CD14-positive monocyte (primary cell): ENCODE data around the gene CFL1. TPM values are rescaled to one million over a fixed set of nuclear protein-coding genes. Genes with fewer than 3 reads are reported as not detected.

ENCODE experiments used
- DNase-seq, 3 donors: peaks; one replicate each; pipeline ENCODE4 v3.0.0-alpha.2; 2011 to 2022
- H2AFZ ChIP-seq: 2 replicates; pipeline ENCODE4 v1.6.0; 2012; ENCODE audit warnings: mild to moderate bottlenecking, low read depth, low read length, inconsistent platforms; ENCODE audit not compliant: insufficient read depth, poor library complexity, severe bottlenecking
- H3K27ac ChIP-seq, 2 donors: 1 replicate in 1 of 2; 2 replicates in 1 of 2; pipeline ENCODE4 v1.5.1; 2012 to 2013; ENCODE audit warnings: low read length in 2 of 2, control low read depth in 1 of 2, inconsistent platforms in 1 of 2, low read depth in 1 of 2, mild to moderate bottlenecking in 1 of 2
- H3K27me3 ChIP-seq, 2 donors: one replicate each; pipeline versions ENCODE4 v1.6.0 to v1.6.1; 2011 to 2013; ENCODE audit warnings: low read length in 2 of 2; ENCODE audit not compliant: control insufficient read depth in 2 of 2, insufficient read depth in 2 of 2
- H3K36me3 ChIP-seq, 2 donors: replicated peaks in 1 of 2; 1 replicate in 1 of 2; 2 replicates in 1 of 2; pipeline versions ENCODE4 v1.5.1 to v1.6.1; 2012 to 2013; ENCODE audit warnings: low read length in 2 of 2, control low read depth in 1 of 2, inconsistent platforms in 1 of 2, mild to moderate bottlenecking in 1 of 2; ENCODE audit not compliant: insufficient read depth in 2 of 2, control insufficient read depth in 1 of 2
- H3K4me1 ChIP-seq, 2 donors: 1 replicate in 1 of 2; 2 replicates in 1 of 2; pipeline versions ENCODE4 v1.5.1 to v1.6.1; 2012 to 2013; ENCODE audit warnings: low read length in 2 of 2, control low read depth in 1 of 2, inconsistent platforms in 1 of 2, mild to moderate bottlenecking in 1 of 2, moderate library complexity in 1 of 2; ENCODE audit not compliant: insufficient read depth in 2 of 2, control insufficient read depth in 1 of 2
- H3K4me2 ChIP-seq: replicated peaks from 2 replicates; pipeline ENCODE3; 2012; ENCODE audit warnings: low read length, moderate library complexity, mild to moderate bottlenecking; ENCODE audit not compliant: poor library complexity, severe bottlenecking; ENCODE audit errors: extremely low read depth
- H3K4me3 ChIP-seq, 3 experiments: fragments of 200-600 bp in 1 of 3; sonication (generic) in 1 of 3; replicated peaks in 1 of 3; 1 replicate in 2 of 3; 2 replicates in 1 of 3; pipeline ENCODE4 v1.5.1; 2011 to 2013; ENCODE audit warnings: low read length in 3 of 3, mild to moderate bottlenecking in 3 of 3, control low read depth in 2 of 3, low read depth in 2 of 3, inconsistent platforms in 1 of 3, moderate library complexity in 1 of 3
- H3K79me2 ChIP-seq: 2 replicates; pipeline ENCODE4 v1.6.0; 2012; ENCODE audit warnings: mild to moderate bottlenecking, control low read depth, inconsistent platforms, low read length, moderate library complexity; ENCODE audit not compliant: insufficient read depth
- H3K9ac ChIP-seq: 2 replicates; pipeline ENCODE4 v1.6.0; 2017; ENCODE audit warnings: low read length, mild to moderate bottlenecking; ENCODE audit not compliant: insufficient read depth, poor library complexity, severe bottlenecking
- H3K9me3 ChIP-seq, 2 donors: replicated peaks in 1 of 2; 1 replicate in 1 of 2; 2 replicates in 1 of 2; pipeline versions ENCODE4 v1.5.1 to v1.6.1; 2012 to 2013; ENCODE audit warnings: low read length in 2 of 2, control low read depth in 1 of 2; ENCODE audit not compliant: control insufficient read depth in 1 of 2, insufficient read depth in 1 of 2
- H4K20me1 ChIP-seq: 2 replicates; pipeline ENCODE4 v1.6.0; 2012; ENCODE audit warnings: mild to moderate bottlenecking, low read length, control low read depth, moderate library complexity; ENCODE audit not compliant: insufficient read depth
- H3K27ac Mint-ChIP-seq, 7 donors: one replicate each; pipeline ENCODE4 v1.8.0; 2020; ENCODE audit warnings: mild to moderate bottlenecking in 7 of 7, mixed read lengths in 7 of 7, moderate library complexity in 6 of 7, inconsistent platforms in 2 of 7
- H3K27me3 Mint-ChIP-seq, 3 donors: one replicate each; pipeline ENCODE4 v1.8.0; 2021 to 2022; ENCODE audit warnings: low read depth in 3 of 3, mild to moderate bottlenecking in 3 of 3, mixed read lengths in 3 of 3, moderate library complexity in 3 of 3, inconsistent platforms in 1 of 3
- H3K36me3 Mint-ChIP-seq, 2 donors: one replicate each; pipeline ENCODE4 v1.8.0; 2020; ENCODE audit warnings: mixed read lengths in 2 of 2, inconsistent platforms in 1 of 2, mild to moderate bottlenecking in 1 of 2
- H3K4me1 Mint-ChIP-seq: one replicate; pipeline ENCODE4 v1.8.0; 2020; ENCODE audit warnings: mild to moderate bottlenecking, mixed read lengths
- H3K4me3 Mint-ChIP-seq, 2 donors: one replicate each; pipeline ENCODE4 v1.8.0; 2020; ENCODE audit warnings: mild to moderate bottlenecking in 2 of 2, mixed read lengths in 2 of 2, moderate library complexity in 1 of 2
- H3K9me3 Mint-ChIP-seq, 7 donors: one replicate each; pipeline ENCODE4 v1.8.0; 2020 to 2022; ENCODE audit warnings: mixed read lengths in 7 of 7, mild to moderate bottlenecking in 6 of 7, moderate library complexity in 6 of 7, inconsistent platforms in 2 of 7
- CTCF ChIP-seq: fragments of 200-600 bp; IDR thresholded peaks from one replicate; pipeline ENCODE4 v1.8.0; 2022; ENCODE audit warnings: antibody characterized with exemption, mild to moderate bottlenecking
- WGBS: methylation state at CpG from one replicate; pipeline ENCODE4 v1.1.5; 2013; ENCODE audit warnings: missing lambda C conversion rate; ENCODE audit not compliant: insufficient coverage; 5-methylcytosine and 5-hydroxymethylcytosine counted together
- intact Hi-C, 2 donors: fragments of 100-400 bp; cut with micrococcal nuclease; formaldehyde crosslinking; loops; one replicate each; pipeline versions ENCODE4 v1.15.0 to v1.15.1; 2023
- polyA plus RNA-seq, 3 donors: library from polyadenylated mRNA; depleted of rRNA in 1 of 3; unstranded in 2 of 3; stranded (reverse) in 1 of 3; fragments of 300-500 nt in 2 of 3; fragments of >200 nt in 1 of 3; fragmentation: Illumina TruSeq in 2 of 3; gene quantifications; 1 replicate in 2 of 3; 2 replicates in 1 of 3; pipeline ENCODE4 v1.2.3, GENCODE V29; 2012 to 2021

The CFL1 gene
- polyA plus RNA-seq, 3 donors, result 1,281 to 2,233 (median 1,889) TPM

GRCh38 chr11:65843811-65844210 is 14.2 kb downstream of the CFL1 start:
- H3K36me3 ChIP-seq, result no peaks in the 10 kb centered on the region
- no peak overlapping the region for H3K4me3 ChIP-seq
- WGBS, result no CpG with 5 or more reads among the region's 3 CpGs
- H2AFZ ChIP-seq, result no peak overlapping the region
- intact Hi-C loops, result no loop called here
- no peak overlapping the region for H3K27ac Mint-ChIP-seq
- DNase-seq, result no peak
- no peaks in the 10 kb centered on the region for H3K36me3 Mint-ChIP-seq
- no peaks in the 10 kb centered on the region for H3K4me1 ChIP-seq
- H3K27ac ChIP-seq, result no peak overlapping the region
- H3K27me3 ChIP-seq, result no peaks in the 10 kb centered on the region
- H3K9me3 ChIP-seq, result no peaks in the 10 kb centered on the region
- no peaks in the 10 kb centered on the region for H3K79me2 ChIP-seq
- no peak overlapping the region for H3K9ac ChIP-seq
- no peaks in the 10 kb centered on the region for H4K20me1 ChIP-seq
- H3K9me3 Mint-ChIP-seq, result no peaks in the 10 kb centered on the region
- H3K4me3 Mint-ChIP-seq, result no peak overlapping the region
- H3K4me2 ChIP-seq, result no peak overlapping the region
- no peaks in the 10 kb centered on the region for H3K4me1 Mint-ChIP-seq
- no peak for TF ChIP-seq CTCF
- H3K27me3 Mint-ChIP-seq, result peaks cover 0 to 5% (median 3%) of the 10 kb centered on the region in 3 donors

- H3K4me2 ChIP-seq, result no peak overlapping the region
- Mint-ChIP-seq H3K4me1 (no peaks in the 10 kb centered on the region), H3K27me3 (peaks cover 0 to 3% (median 2%) of the 10 kb centered on the region in 3 donors), H3K9me3 (peaks cover 0 to 6% (median 0%) of the 10 kb centered on the region in 7 donors), H3K27ac (no peak overlapping the region), H3K4me3 (no peak overlapping the region), H3K36me3 (no peaks in the 10 kb centered on the region)
- no peak overlapping the region for H3K4me3 ChIP-seq
- no peak for DNase-seq
- H4K20me1 ChIP-seq, result no peaks in the 10 kb centered on the region
- H3K79me2 ChIP-seq, result no peaks in the 10 kb centered on the region
- TF ChIP-seq CTCF, result no peak
- H3K27ac ChIP-seq, result no peak overlapping the region
- H3K9ac ChIP-seq, result no peak overlapping the region
- H3K27me3 ChIP-seq, result no peaks in the 10 kb centered on the region
- no peaks in the 10 kb centered on the region for H3K4me1 ChIP-seq
- H3K36me3 ChIP-seq, result no peaks in the 10 kb centered on the region
- no peak overlapping the region for H2AFZ ChIP-seq
- H3K9me3 ChIP-seq, result peaks cover 0 to 2% of the 10 kb centered on the region in 2 donors
- intact Hi-C loops, result no loop called here
- WGBS, result 100% methylated on average over 4 of the region's 4 CpGs
These were observed 15.8 kb downstream of the CFL1 start for GRCh38 chr11:65842144-65842543.
